Transverse colon (tissue), 4 donors: Measurements from ENCODE around the gene GPSM1.

Experiments
- POLR2AphosphoS5 ChIP-seq, 3 donors: sonication (generic); formaldehyde crosslinking; IDR thresholded peaks; one replicate each; pipeline ENCODE4 v1.6.1; 2016; ENCODE audit warnings: antibody characterized with exemption in 3 of 3
- TF ChIP-seq, protein P1 (sequence below), 5 experiments: fragments of 200-600 bp in 3 of 5; fragments of 450-650 bp in 2 of 5; sonication (generic) in 3 of 5; IDR thresholded peaks; 1 replicate in 2 of 5; 2 replicates in 3 of 5; pipeline ENCODE4 v1.5.1; 2016 to 2017; ENCODE audit warnings: antibody characterized with exemption in 5 of 5, inconsistent platforms in 3 of 5, mild to moderate bottlenecking in 2 of 5, moderate library complexity in 1 of 5

DNA sequence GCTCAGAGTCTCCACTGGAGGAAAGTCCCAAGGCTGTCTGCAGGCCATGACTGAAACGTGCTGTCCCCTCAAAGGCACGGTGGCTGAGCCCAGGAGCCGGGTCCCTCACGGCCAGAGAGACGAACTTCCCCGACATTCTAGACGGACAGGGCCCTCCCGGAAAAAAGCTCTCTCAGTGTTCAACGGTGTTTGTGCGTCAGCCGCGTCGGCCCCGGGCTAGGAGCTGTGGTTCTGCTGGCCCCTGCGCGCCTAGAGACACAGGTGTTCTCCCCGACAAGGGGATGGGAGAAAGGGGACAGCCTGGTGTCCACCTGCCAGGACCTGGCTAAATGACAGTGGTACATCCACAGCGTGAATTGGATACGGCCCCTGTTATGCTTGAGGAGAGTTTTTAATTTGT lies 5.8 kb upstream of the GPSM1 start:
- TF ChIP-seq POLR2AphosphoS5 (IDR thresholded peaks at IDR 0.05), result no peak
- TF ChIP-seq, protein P1, sequence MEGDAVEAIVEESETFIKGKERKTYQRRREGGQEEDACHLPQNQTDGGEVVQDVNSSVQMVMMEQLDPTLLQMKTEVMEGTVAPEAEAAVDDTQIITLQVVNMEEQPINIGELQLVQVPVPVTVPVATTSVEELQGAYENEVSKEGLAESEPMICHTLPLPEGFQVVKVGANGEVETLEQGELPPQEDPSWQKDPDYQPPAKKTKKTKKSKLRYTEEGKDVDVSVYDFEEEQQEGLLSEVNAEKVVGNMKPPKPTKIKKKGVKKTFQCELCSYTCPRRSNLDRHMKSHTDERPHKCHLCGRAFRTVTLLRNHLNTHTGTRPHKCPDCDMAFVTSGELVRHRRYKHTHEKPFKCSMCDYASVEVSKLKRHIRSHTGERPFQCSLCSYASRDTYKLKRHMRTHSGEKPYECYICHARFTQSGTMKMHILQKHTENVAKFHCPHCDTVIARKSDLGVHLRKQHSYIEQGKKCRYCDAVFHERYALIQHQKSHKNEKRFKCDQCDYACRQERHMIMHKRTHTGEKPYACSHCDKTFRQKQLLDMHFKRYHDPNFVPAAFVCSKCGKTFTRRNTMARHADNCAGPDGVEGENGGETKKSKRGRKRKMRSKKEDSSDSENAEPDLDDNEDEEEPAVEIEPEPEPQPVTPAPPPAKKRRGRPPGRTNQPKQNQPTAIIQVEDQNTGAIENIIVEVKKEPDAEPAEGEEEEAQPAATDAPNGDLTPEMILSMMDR (IDR thresholded peaks at IDR 0.05), result no peak
